Fibroblast of skin of right biceps (primary cell): Measurements from ENCODE around the gene TDP1.
"Not testable (repeated sequence)": the region's sequence is repeated elsewhere in the genome, so short reads cannot be mapped to it uniquely, and the experiment has no call there.

Experiments used
- DNase-seq: peaks from one replicate; pipeline ENCODE4 v3.0.0-alpha.2; 2013

Gene TDP1

GRCh38 chr14:90056826-90057225, 101.1 kb downstream of the TDP1 start:
- no peak for DNase-seq

GRCh38 chr14:90058876-90059458, 103.2 kb downstream of the TDP1 start:
- peak; percentile 9 for DNase-seq

GRCh38 chr14:90060312-90060964, 104.7 kb downstream of the TDP1 start:
- DNase-seq = peak; percentile 42

GRCh38 chr14:90060965-90061684, 105.4 kb downstream of the TDP1 start:
- no peak for DNase-seq

- peak; percentile 3 for DNase-seq
These were observed 106.0 kb downstream of the TDP1 start, which contains the start of gene KCNK13 for GRCh38 chr14:90061685-90062126. KCNK13 (plus strand) TSS chr14:90061994; CDS start chr14:90062206, 212 bp downstream.

GRCh38 chr14:90062127-90062794, 106.5 kb downstream of the TDP1 start:
- peak; percentile 3 for DNase-seq

GRCh38 chr14:90062822-90063539, 107.3 kb downstream of the TDP1 start:
- DNase-seq = no peak

GRCh38 chr14:90072350-90072749, 116.6 kb downstream of the TDP1 start:
- DNase-seq = no peak

- no peak for DNase-seq
These were observed 123.8 kb downstream of the TDP1 start for GRCh38 chr14:90079576-90079975.

GRCh38 chr14:90087433-90087832, 131.7 kb downstream of the TDP1 start:
- peak; percentile 35 for DNase-seq

- no peak for DNase-seq
These were observed 132.4 kb downstream of the TDP1 start for GRCh38 chr14:90088176-90088575.

- not testable (repeated sequence) for DNase-seq
These were observed 133.8 kb downstream of the TDP1 start for GRCh38 chr14:90089486-90089885.

GRCh38 chr14:90091393-90091792, 135.7 kb downstream of the TDP1 start:
- peak; percentile 73 for DNase-seq

- DNase-seq = no peak
These were observed 138.3 kb downstream of the TDP1 start for GRCh38 chr14:90093942-90094595.
